GM19043 (cell line): ENCODE results near the gene RAMP3.
"Not testable (repeated sequence)": the region's sequence is repeated elsewhere in the genome, so short reads cannot be mapped to it uniquely, and the experiment has no call there.

ENCODE experiments used
- ATAC-seq: cut with Tn5 transposase; IDR thresholded peaks from one replicate; pipeline ENCODE4 v1.9.1; 2021; ENCODE audit warnings: low read depth; ENCODE audit not compliant: unreplicated experiment

The RAMP3 gene

GRCh38 chr7:45157653-45158401 is at the start of gene RAMP3:
Gene RAMP3 (plus strand): TSS chr7:45157791. CDS start chr7:45157829, 38 bp downstream.
- no peak for ATAC-seq

GRCh38 chr7:45108863-45109262 is 48.7 kb upstream of the RAMP3 start:
- no peak for ATAC-seq

GRCh38 chr7:45111298-45112223 is 46.0 kb upstream of the RAMP3 start, which contains the start of gene TBRG4:
Gene TBRG4 (minus strand): TSS chr7:45111697. CDS start chr7:45109237, 2,460 bp downstream.
- ATAC-seq: peak; percentile 95

GRCh38 chr7:45112648-45113047 is 44.9 kb upstream of the RAMP3 start:
- ATAC-seq: no peak

GRCh38 chr7:45114257-45114656 is 43.3 kb upstream of the RAMP3 start:
- not testable (repeated sequence) for ATAC-seq

GRCh38 chr7:45114926-45115325 is 42.7 kb upstream of the RAMP3 start:
- no peak for ATAC-seq

GRCh38 chr7:45116048-45116447 is 41.5 kb upstream of the RAMP3 start:
- no peak for ATAC-seq

- no peak for ATAC-seq
Measured at GRCh38 chr7:45117582-45117981, 40.0 kb upstream of the RAMP3 start.

GRCh38 chr7:45118292-45118691 is 39.3 kb upstream of the RAMP3 start:
- no peak for ATAC-seq

- peak; percentile 61 for ATAC-seq
Measured at GRCh38 chr7:45118889-45119331, 38.7 kb upstream of the RAMP3 start.

- no peak for ATAC-seq
Measured at GRCh38 chr7:45119550-45119949, 38.0 kb upstream of the RAMP3 start.

- no peak for ATAC-seq
Measured at GRCh38 chr7:45122975-45123860, 34.4 kb upstream of the RAMP3 start.

- no peak for ATAC-seq
Measured at GRCh38 chr7:45123913-45124710, 33.5 kb upstream of the RAMP3 start.

- no peak for ATAC-seq
Measured at GRCh38 chr7:45125193-45125904, 32.2 kb upstream of the RAMP3 start.

GRCh38 chr7:45126201-45126600 is 31.4 kb upstream of the RAMP3 start:
- no peak for ATAC-seq

- no peak for ATAC-seq
Measured at GRCh38 chr7:45126920-45127319, 30.7 kb upstream of the RAMP3 start.

- ATAC-seq: no peak
Measured at GRCh38 chr7:45129181-45129800, 28.3 kb upstream of the RAMP3 start.

GRCh38 chr7:45129906-45130305 is 27.7 kb upstream of the RAMP3 start:
- no peak for ATAC-seq

- no peak for ATAC-seq
Measured at GRCh38 chr7:45130910-45131309, 26.7 kb upstream of the RAMP3 start.
